Activated naive CD8-positive, alpha-beta T cell treated with anti-CD3 and anti-CD28 coated beads for 36 hours (primary cell): ENCODE data around the gene CARS2. TPM values are rescaled to one million over a fixed set of nuclear protein-coding genes. Genes with fewer than 3 reads are reported as not detected.

Source experiments
- DNase-seq: peaks from one replicate; pipeline ENCODE4 v3.0.0; 2021
- H3K27ac Mint-ChIP-seq: one replicate; pipeline ENCODE4 v1.8.0; 2022; ENCODE audit warnings: mild to moderate bottlenecking, moderate library complexity, mixed read lengths
- H3K27me3 Mint-ChIP-seq: one replicate; pipeline ENCODE4 v1.8.0; 2022; ENCODE audit warnings: mild to moderate bottlenecking, mixed read lengths
- H3K36me3 Mint-ChIP-seq: one replicate; pipeline ENCODE4 v1.8.0; 2021; ENCODE audit warnings: mild to moderate bottlenecking, mixed read lengths
- H3K4me1 Mint-ChIP-seq: one replicate; pipeline ENCODE4 v1.8.0; 2021; ENCODE audit warnings: mixed read lengths
- H3K4me3 Mint-ChIP-seq: one replicate; pipeline ENCODE4 v1.8.0; 2022; ENCODE audit warnings: mild to moderate bottlenecking, moderate library complexity, mixed read lengths
- H3K9me3 Mint-ChIP-seq: one replicate; pipeline ENCODE4 v1.8.0; 2022; ENCODE audit warnings: mixed read lengths
- total RNA-seq, 2 experiments: library from RNA; stranded (reverse); gene quantifications; one replicate each; pipeline ENCODE4 v1.2.3, GENCODE V29; 2021

CARS2 gene
- total RNA-seq, 2 experiments from 2014 or later: 81.1 to 84.8 TPM

DNA sequence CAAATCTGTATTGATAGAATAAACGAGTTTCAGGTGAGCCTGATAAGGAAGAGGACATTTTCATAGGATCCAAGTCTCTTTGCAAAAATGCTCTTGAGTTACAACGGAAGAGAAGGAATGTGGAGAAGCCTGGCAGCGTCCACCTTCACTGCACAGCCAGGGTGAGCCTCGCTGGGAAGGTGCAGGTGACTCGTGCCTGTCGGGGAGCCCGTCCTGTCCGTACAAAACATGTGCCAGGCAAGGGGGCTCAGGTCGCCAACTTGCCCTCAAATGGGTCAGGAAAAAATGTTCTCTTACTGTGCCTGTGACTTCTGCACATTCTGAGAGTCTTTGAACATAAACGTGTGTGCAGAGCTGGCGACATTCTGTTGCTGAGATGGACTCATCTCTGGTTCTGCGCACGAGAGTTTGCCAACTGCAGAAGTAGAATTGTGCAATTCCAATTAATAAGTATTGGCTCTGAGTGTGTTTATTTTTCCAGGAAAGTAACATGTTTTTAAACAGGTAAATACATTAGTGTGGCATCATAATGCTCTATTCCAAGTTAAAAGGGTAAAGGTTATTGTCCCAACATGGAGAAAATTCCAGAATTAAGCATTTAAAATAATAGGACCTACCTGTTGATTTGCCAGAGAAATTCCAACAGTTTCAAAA lies 62.0 kb downstream of the CARS2 start:
- no peaks in the 10 kb centered on the region for H3K9me3 Mint-ChIP-seq
- H3K4me3 Mint-ChIP-seq: no peak overlapping the region
- H3K27ac Mint-ChIP-seq: no peak overlapping the region
- no peaks in the 10 kb centered on the region for H3K27me3 Mint-ChIP-seq
- DNase-seq: no peak
- no peaks in the 10 kb centered on the region for H3K4me1 Mint-ChIP-seq
- H3K36me3 Mint-ChIP-seq: peaks cover 19% of the 10 kb centered on the region

DNA sequence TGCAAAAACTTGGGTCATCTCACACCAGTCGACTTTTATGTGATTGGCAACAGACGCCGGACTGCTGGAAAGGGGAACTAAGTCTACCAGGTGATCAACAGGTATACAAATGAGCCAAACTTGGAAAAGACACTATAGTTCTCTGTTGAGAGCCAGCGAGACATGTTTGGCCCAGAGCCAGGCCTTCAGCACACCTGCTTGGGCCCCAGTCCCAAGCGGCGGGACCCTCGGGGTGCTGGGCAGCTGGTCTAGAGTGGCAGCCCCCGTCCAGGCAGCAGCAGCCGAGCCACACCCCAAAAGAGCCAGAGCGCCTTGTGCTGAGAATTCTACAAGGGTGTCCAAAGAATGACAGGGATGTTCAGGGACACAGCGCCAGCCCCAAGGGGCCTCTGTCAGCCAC lies 62.6 kb downstream of the CARS2 start:
- peaks cover 19% of the 10 kb centered on the region for H3K36me3 Mint-ChIP-seq
- H3K27ac Mint-ChIP-seq: no peak overlapping the region
- no peaks in the 10 kb centered on the region for H3K9me3 Mint-ChIP-seq
- H3K4me3 Mint-ChIP-seq: no peak overlapping the region
- H3K4me1 Mint-ChIP-seq: no peaks in the 10 kb centered on the region
- no peak for DNase-seq
- H3K27me3 Mint-ChIP-seq: no peaks in the 10 kb centered on the region

DNA sequence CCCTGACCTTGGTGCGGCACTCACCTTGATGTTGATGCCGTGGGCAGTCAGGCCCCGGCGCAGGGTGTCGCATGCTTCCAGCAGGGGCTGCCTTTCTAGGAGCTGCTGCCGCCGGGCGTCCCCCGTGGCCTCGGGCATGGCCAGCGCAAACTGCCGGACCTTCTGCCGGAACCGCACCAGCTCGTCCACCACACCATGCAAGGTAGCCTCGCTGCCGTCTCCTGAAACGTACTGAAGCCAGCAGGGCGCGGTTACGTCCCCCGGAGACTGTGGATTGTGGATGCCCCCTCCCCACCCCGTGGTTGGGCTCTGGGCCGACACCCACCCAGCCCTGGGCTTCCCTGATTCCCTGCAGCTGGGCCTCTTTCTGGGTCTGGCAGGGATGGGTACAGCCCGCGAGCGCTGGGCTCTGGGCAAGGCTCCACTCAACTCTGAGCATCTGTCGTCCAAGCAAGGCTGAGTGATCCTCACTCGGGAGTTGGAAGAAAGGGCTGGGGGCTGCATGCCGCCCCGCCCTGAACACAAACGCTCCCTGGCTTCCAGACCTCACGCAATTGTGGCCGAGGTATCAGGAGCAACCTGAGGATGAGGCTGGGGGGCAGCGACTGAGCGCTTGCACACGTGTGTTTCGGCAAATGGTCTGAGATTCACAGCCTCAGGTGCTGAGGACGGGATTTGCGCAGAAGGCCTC lies 63.5 kb downstream of the CARS2 start:
- H3K36me3 Mint-ChIP-seq: peaks cover 19% of the 10 kb centered on the region
- no peak overlapping the region for H3K27ac Mint-ChIP-seq
- H3K4me1 Mint-ChIP-seq: no peaks in the 10 kb centered on the region
- no peaks in the 10 kb centered on the region for H3K9me3 Mint-ChIP-seq
- H3K4me3 Mint-ChIP-seq: no peak overlapping the region
- H3K27me3 Mint-ChIP-seq: no peaks in the 10 kb centered on the region
- DNase-seq: no peak

DNA sequence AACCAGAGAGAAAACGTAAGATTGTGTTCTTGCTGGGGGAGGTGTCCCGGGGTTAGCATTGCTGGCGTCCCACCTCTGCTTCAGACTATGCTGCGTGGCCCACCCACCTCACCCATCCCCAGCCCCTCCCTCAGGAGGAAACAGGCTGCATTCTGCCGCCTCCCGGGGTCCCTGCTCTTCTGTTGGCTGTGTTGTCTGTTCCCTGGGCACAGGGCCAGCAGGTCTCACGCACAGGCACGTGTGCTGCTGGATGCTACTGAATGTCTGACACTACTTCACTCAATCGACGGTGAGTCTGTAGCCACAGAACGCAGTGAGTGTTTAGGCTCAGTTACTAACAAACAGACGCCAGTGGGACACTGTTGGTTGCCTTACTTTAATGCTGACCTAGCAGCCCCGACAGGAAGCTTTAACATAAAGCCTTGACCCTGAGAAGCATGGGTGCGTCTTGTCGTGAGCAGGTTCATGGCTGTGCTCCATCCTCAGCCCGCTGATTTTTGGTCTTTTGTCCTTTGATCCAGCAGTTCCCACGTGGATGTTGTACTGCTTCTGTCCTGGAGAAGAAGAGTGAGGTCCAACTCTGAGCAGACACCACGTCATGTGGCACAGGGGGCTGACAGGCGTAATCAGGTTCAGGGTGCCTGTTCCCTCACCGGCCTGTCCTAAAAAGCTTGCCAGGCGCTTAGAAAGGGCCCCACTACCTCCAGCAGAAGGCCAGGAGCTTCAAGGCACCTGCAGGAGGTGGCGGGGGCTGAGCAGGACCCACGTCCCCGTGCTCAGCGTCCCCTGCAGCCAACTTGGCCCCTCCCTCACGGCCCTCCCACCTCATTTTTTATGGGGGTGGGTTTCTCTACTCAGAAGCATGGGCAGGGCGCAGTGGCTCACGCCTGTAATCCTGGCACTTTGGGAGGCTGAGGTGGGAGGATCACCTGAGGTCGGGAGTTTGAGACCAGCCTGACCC lies 64.6 kb downstream of the CARS2 start:
- Mint-ChIP-seq H3K27me3 (no peaks in the 10 kb centered on the region), H3K4me3 (no peak overlapping the region), H3K27ac (no peak overlapping the region), H3K36me3 (peaks cover 19% of the 10 kb centered on the region), H3K9me3 (no peaks in the 10 kb centered on the region), H3K4me1 (no peaks in the 10 kb centered on the region)
- no peak for DNase-seq

DNA sequence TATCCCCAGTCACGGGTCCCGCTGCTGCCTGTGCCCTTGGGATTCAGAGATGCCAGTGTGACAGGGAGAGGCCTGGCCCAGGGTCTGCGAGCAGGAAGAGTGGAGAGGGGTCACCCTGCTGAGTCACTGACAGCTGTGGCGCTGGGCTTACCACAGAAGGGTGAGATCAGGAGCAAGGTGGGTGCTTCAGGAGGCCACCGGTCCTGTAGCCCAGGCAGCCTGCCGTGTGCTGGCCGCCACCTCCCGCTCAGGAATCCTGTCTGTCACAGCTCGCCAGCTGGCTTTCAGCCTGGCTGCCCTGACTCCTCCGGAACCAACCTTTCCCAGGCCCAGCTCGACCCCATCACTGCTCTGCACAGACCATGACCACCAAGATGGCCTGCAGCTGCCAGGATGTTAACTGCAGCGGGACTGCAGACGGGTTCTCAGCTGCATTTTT lies 65.3 kb downstream of the CARS2 start:
- Mint-ChIP-seq H3K27me3 (no peaks in the 10 kb centered on the region), H3K9me3 (no peaks in the 10 kb centered on the region), H3K4me1 (no peaks in the 10 kb centered on the region), H3K36me3 (peaks cover 17% of the 10 kb centered on the region), H3K4me3 (no peak overlapping the region), H3K27ac (peak overlapping the region; percentile 63)
- DNase-seq: no peak

DNA sequence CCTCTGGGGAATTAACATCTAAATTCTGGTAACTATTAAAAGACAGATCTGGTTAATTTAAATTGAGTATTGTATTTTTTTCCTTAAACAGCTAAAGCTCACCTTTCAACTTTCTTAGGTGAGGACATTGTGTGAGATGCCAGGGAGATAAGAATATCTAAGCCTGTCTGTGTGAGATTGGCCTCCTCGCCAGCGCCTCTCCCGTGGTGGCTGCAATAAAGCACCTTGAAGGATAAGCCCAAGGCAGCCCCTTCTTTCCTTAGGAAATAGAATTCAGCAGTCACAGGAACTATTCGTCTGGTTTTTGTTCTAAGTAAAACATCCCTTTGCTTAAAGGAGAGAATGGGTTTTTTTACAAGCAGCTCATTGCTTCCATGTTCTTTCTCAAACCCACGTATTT lies 66.0 kb downstream of the CARS2 start:
- DNase-seq: no peak
- peaks cover 17% of the 10 kb centered on the region for H3K36me3 Mint-ChIP-seq
- peak overlapping the region; percentile 42 for H3K27ac Mint-ChIP-seq
- H3K4me1 Mint-ChIP-seq: no peaks in the 10 kb centered on the region
- no peaks in the 10 kb centered on the region for H3K27me3 Mint-ChIP-seq
- H3K9me3 Mint-ChIP-seq: no peaks in the 10 kb centered on the region
- no peak overlapping the region for H3K4me3 Mint-ChIP-seq

DNA sequence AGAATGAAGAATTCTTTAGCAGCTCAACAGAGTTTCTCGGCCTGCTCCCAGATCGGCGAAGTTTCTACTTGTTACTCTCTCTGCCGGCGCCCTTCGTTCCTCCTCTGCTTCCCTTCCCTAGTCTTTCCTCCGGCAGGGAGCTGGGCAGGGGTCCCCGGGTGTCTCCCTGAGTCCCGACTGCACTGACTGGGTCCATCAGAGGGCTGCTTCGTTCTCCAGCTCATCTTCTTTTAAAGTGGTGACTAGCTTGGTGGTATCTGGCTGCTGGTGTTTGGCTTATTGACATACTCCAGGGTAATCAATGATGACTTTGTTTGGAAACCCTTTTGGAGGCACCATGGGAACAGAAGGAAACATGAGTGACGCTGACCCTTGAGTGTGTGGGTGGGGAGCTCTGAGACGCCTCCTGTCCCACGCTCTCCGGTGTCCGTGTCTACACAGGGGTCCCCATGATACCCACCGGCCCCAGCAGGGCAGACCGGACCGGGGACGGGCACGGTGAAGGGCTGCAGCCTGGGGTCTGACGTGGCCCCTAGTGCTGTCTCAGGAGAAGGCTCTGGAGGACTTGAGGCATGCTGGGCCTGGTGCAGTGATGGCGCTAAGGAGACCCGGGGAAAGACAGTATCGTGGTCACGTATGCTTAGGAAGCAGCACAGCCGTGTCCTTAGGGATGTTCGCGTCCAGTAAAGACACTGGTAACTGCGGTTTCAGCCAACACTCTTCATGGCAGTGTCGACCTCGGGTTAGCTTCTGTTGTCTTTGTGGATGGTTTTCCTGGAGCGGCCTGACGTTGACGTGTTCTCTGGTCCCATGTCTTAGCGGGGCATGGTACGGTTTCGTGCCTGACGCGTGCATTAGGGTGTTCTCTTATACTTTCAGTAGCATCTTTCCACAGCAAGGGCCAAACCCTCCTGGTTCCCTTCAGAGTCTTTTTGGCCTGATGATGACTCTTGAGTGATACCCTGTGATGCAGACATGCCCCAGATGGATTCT lies 66.8 kb downstream of the CARS2 start:
- H3K4me1 Mint-ChIP-seq: no peaks in the 10 kb centered on the region
- no peak for DNase-seq
- H3K27me3 Mint-ChIP-seq: no peaks in the 10 kb centered on the region
- no peaks in the 10 kb centered on the region for H3K9me3 Mint-ChIP-seq
- no peak overlapping the region for H3K4me3 Mint-ChIP-seq
- H3K27ac Mint-ChIP-seq: peak overlapping the region; percentile 48
- H3K36me3 Mint-ChIP-seq: peaks cover 12% of the 10 kb centered on the region

DNA sequence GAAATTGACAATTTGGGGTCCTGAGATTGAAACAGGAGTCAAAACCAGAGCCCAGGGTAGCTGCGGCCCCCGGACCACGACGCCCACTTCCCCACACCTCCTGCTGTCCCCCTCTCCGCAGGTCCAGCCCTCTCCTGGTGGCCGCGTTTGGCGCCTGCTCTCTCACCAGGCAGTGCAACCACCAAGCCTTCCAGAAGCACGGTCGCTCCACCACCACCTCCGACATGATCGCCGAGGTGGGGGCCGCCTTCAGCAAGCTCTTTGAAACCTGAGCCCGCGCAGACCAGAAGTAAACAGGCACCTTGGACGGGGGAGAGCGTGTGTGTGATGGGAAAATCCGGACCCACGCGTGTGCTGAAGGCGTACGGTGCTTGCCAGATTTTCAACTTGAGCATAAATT lies 67.7 kb downstream of the CARS2 start:
- Mint-ChIP-seq H3K27ac (no peak overlapping the region), H3K4me3 (no peak overlapping the region), H3K27me3 (no peaks in the 10 kb centered on the region), H3K36me3 (peaks cover 8% of the 10 kb centered on the region), H3K9me3 (no peaks in the 10 kb centered on the region), H3K4me1 (no peaks in the 10 kb centered on the region)
- no peak for DNase-seq

DNA sequence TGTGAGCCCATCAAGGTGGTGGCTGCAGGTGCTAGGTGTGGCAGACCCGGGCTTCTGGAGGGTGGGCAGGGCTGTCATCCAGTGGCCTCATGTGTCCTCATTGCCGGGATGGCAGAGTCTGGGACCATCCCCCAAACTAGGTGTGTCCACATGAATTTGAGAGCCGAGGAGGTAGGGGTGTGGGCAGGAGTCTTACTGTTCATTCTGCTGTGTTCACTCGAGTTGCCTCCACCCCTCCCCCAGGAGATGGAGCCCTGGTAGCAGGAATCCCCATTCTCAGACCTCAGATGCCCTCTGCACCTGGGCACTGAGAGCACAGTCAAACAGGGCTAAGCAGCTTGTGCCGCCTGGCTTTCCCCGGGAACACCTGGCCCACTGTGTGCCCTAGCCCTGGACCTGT lies 68.2 kb downstream of the CARS2 start:
- Mint-ChIP-seq H3K27ac (no peak overlapping the region), H3K36me3 (peaks cover 6% of the 10 kb centered on the region), H3K9me3 (no peaks in the 10 kb centered on the region), H3K4me1 (no peaks in the 10 kb centered on the region), H3K4me3 (no peak overlapping the region), H3K27me3 (no peaks in the 10 kb centered on the region)
- no peak for DNase-seq

DNA sequence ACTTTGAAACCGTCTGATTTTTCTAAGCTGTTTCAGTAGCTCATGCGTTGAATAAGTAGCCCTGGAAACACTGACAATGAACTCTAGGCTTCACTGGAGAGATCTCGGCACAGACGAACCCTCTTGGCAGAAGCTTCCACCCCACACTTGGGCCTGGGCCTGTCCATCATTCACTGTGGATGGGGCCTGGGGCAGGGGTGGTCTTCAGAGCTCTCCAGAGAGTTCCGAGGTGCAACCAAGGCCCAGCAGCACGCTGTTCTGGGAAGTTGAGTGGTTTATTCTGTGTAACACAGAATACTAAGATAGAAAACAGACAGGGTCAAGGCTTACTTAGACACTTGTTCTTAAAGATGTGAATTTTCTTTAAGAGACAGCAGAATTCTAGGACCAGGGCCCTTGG lies 68.6 kb downstream of the CARS2 start:
- no peak overlapping the region for H3K27ac Mint-ChIP-seq
- H3K4me3 Mint-ChIP-seq: no peak overlapping the region
- no peaks in the 10 kb centered on the region for H3K9me3 Mint-ChIP-seq
- peaks cover 9% of the 10 kb centered on the region for H3K36me3 Mint-ChIP-seq
- no peaks in the 10 kb centered on the region for H3K27me3 Mint-ChIP-seq
- DNase-seq: no peak
- H3K4me1 Mint-ChIP-seq: peaks cover 2% of the 10 kb centered on the region

DNA sequence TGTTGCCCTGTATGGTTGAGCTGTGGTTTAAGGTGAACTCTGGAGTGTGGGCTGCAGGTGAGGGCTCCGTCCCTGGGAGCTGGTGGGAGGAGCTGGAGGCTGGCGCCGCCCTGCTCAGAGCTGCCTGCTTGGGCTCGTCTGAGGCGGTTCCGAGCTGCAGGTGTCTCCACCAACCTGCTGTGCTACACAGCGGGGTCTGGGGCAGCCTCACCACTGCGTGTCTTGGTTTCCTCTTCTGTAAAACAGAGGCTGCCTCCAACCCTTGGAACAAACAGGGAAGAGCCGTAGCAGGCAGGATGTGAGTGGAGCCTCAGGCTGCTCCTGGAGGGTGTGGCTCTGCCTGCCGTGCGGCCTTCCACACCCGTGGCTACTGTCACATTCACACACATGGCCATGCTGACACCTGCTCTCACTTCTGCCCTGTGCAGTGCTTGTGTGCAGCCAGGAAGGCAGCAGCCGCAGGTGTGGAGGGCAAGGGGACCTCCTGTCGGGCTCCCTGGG lies 69.2 kb downstream of the CARS2 start:
- no peak overlapping the region for H3K27ac Mint-ChIP-seq
- no peaks in the 10 kb centered on the region for H3K27me3 Mint-ChIP-seq
- DNase-seq: no peak
- peaks cover 7% of the 10 kb centered on the region for H3K4me1 Mint-ChIP-seq
- H3K4me3 Mint-ChIP-seq: no peak overlapping the region
- H3K9me3 Mint-ChIP-seq: no peaks in the 10 kb centered on the region
- peaks cover 14% of the 10 kb centered on the region for H3K36me3 Mint-ChIP-seq

DNA sequence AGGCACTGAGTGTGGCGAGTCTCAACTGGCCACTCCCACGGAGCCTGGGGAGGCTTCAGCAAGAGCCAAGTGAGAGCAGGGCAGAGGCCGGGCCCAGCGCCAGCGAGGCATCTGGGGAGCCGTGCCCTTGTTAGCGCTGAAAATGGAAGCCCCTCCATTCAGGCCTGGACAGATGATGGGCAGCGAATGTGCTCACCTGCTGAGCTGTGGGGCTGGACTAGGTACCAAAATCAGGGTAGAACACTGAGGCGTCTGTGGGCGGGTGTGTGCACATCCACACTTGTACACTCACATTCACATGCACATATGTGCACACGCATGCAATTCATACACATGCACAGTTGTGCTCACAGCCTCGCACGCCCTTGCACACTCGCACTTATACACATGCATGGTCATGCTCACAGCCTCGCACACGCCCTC lies 69.9 kb downstream of the CARS2 start:
- Mint-ChIP-seq H3K9me3 (no peaks in the 10 kb centered on the region), H3K4me3 (no peak overlapping the region), H3K27me3 (no peaks in the 10 kb centered on the region), H3K36me3 (peaks cover 14% of the 10 kb centered on the region), H3K4me1 (peaks cover 10% of the 10 kb centered on the region), H3K27ac (no peak overlapping the region)
- DNase-seq: no peak

DNA sequence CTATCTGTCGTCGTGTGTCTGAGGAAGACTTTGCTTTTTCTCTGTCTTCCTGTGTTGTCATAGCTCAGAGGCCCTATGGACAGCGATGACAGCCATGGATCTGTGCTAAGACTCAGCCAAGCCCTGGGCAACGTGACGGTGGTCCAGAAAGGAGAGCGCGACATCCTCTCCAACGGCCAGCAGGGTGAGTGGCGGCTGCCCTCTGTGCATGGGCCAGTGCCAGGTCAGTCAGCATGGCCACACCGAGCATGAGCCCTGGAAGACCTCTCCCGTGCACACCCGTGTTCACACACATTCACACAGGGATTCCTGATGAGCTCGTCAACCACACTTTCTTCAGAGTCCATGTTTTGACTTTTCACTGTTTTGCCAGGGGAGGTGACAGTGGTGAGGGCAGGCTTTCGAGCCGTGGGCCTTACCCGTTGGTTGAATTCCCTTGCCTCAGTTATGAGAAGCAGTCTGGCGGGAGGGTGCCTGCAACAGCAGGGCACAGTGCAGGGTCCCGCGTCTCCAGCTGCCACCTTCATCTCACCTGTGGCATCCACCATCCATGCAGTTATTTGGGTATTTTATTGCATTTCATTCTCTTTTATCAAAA lies 70.4 kb downstream of the CARS2 start:
- Mint-ChIP-seq H3K4me1 (peaks cover 15% of the 10 kb centered on the region), H3K27me3 (no peaks in the 10 kb centered on the region), H3K36me3 (peaks cover 14% of the 10 kb centered on the region), H3K4me3 (no peak overlapping the region), H3K9me3 (no peaks in the 10 kb centered on the region), H3K27ac (no peak overlapping the region)
- DNase-seq: no peak

DNA sequence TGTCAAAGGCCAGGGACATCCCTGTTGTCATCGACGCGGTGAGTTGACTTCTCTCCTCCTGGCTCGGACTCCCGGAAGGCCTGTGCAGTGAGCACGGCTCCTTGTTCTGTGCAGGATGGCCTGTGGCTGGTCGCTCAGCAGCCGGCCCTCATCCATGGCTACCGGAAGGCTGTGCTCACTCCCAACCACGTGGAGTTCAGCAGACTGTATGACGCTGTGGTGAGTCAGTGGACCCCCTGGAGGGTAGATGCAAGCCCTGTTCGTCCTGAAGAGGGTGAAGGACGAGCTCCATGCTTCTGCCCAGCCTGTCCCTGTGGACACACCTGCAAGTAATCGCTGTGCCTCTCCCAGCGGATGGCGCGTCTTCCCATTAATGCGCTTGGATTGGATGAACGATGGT lies 71.4 kb downstream of the CARS2 start:
- DNase-seq: no peak
- Mint-ChIP-seq H3K9me3 (no peaks in the 10 kb centered on the region), H3K27ac (no peak overlapping the region), H3K4me3 (no peak overlapping the region), H3K36me3 (peaks cover 8% of the 10 kb centered on the region), H3K27me3 (no peaks in the 10 kb centered on the region), H3K4me1 (peaks cover 21% of the 10 kb centered on the region)
